ENCODE results near the gene TSPYL6. TPM values are rescaled to one million over a fixed set of nuclear protein-coding genes. Genes with fewer than 3 reads are reported as not detected.

Gene TSPYL6
- total RNA-seq, 1 donor from 2014 or later, result not detected

GRCh38 chr2:54247115-54247514 lies 8.9 kb downstream of the TSPYL6 start:
- ChIA-PET POLR2A (no interaction called here), CTCF (no interaction called here)
- Mint-ChIP-seq H3K27me3 (no peaks in the 10 kb centered on the region), H3K9me3 (no peaks in the 10 kb centered on the region), H3K36me3 (ENCODE audit: low read depth) (no peaks in the 10 kb centered on the region), H3K4me3 (no peak overlapping the region), H3K4me1 (no peaks in the 10 kb centered on the region), H3K27ac (no peak overlapping the region)
- ATAC-seq (ENCODE audit: low read depth) (no peak), DNase-seq (no peak)
- no peak for TF ChIP-seq CTCF (IDR thresholded peaks at IDR 0.05)
- intact Hi-C loops (cut with micrococcal nuclease), result no loop called here

- no peak for ATAC-seq (ENCODE audit: low read depth)
- no peak overlapping the region for H3K4me3 Mint-ChIP-seq
- peaks cover 4% of the 10 kb centered on the region for H3K9me3 Mint-ChIP-seq
- no peaks in the 10 kb centered on the region for H3K4me1 Mint-ChIP-seq
- TF ChIP-seq CTCF (IDR thresholded peaks at IDR 0.05), result no peak
- DNase-seq, result no peak
- H3K27me3 Mint-ChIP-seq, result no peaks in the 10 kb centered on the region
- ChIA-PET POLR2A (no interaction called here), CTCF (no interaction called here)
- H3K36me3 Mint-ChIP-seq (ENCODE audit: low read depth), result peaks cover under 1% of the 10 kb centered on the region
- no peak overlapping the region for H3K27ac Mint-ChIP-seq
- intact Hi-C loops (cut with micrococcal nuclease), result no loop called here
Measured at GRCh38 chr2:54240515-54241469, 15.2 kb downstream of the TSPYL6 start.

- H3K4me3 Mint-ChIP-seq, result no peak overlapping the region
- no peaks in the 10 kb centered on the region for H3K27me3 Mint-ChIP-seq
- DNase-seq (no peak), ATAC-seq (ENCODE audit: low read depth) (no peak)
- TF ChIP-seq CTCF (IDR thresholded peaks at IDR 0.05), result no peak
- H3K36me3 Mint-ChIP-seq (ENCODE audit: low read depth), result peaks cover 2% of the 10 kb centered on the region
- peaks cover 4% of the 10 kb centered on the region for H3K9me3 Mint-ChIP-seq
- no peaks in the 10 kb centered on the region for H3K4me1 Mint-ChIP-seq
- ChIA-PET CTCF (no interaction called here), POLR2A (no interaction called here)
- intact Hi-C loops (cut with micrococcal nuclease), result no loop called here
- H3K27ac Mint-ChIP-seq, result no peak overlapping the region
Measured at GRCh38 chr2:54239427-54239826, 16.6 kb downstream of the TSPYL6 start.

GRCh38 chr2:54237428-54237827 lies 18.6 kb downstream of the TSPYL6 start:
- no peak for DNase-seq
- Mint-ChIP-seq H3K27me3 (no peaks in the 10 kb centered on the region), H3K27ac (no peak overlapping the region), H3K4me3 (no peak overlapping the region), H3K4me1 (no peaks in the 10 kb centered on the region), H3K36me3 (ENCODE audit: low read depth) (peaks cover 6% of the 10 kb centered on the region), H3K9me3 (peaks cover 7% of the 10 kb centered on the region)
- TF ChIP-seq CTCF (IDR thresholded peaks at IDR 0.05), result no peak
- no peak for ATAC-seq (ENCODE audit: low read depth)
- ChIA-PET CTCF (no interaction called here), POLR2A (no interaction called here)
- intact Hi-C loops (cut with micrococcal nuclease), result no loop called here

- no peak overlapping the region for H3K4me3 Mint-ChIP-seq
- no peak for DNase-seq
Measured at GRCh38 chr2:54233832-54234649, 22.0 kb downstream of the TSPYL6 start.

More at GRCh38 chr2:54233832-54234649, 22.0 kb downstream of the TSPYL6 start:
- Mint-ChIP-seq H3K9me3 (peaks cover 12% of the 10 kb centered on the region), H3K36me3 (ENCODE audit: low read depth) (peaks cover 19% of the 10 kb centered on the region), H3K27ac (no peak overlapping the region), H3K4me1 (no peaks in the 10 kb centered on the region), H3K27me3 (no peaks in the 10 kb centered on the region)
- intact Hi-C loops (cut with micrococcal nuclease), result no loop called here
- CTCF ChIA-PET, result no interaction called here
- no peak for TF ChIP-seq CTCF (IDR thresholded peaks at IDR 0.05)
- no peak for ATAC-seq (ENCODE audit: low read depth)
- POLR2A ChIA-PET, result no interaction called here

Data from activated B cell treated with CpG ODN at 0.5 μM for 24 hours (primary cell).